Measurements from ENCODE around the gene MAP3K4. TPM values are rescaled to one million over a fixed set of nuclear protein-coding genes. Genes with fewer than 3 reads are reported as not detected.

The MAP3K4 gene
- total and polyA plus RNA-seq, 10 donors: 11.4 to 65.5 (median 37.0) TPM

GRCh38 chr6:160966493-160967229 is 24.9 kb upstream of the MAP3K4 start:
- 71 to 76% (median 74%) methylated on average over 7 of the region's 7 CpGs for WGBS, 5 donors
- H3K4me3 ChIP-seq: no peak overlapping the region
- no peaks in the 10 kb centered on the region for H3K4me1 ChIP-seq
- TF ChIP-seq POLR2A (IDR thresholded peaks at IDR 0.05) (no peak), CTCF (IDR thresholded peaks at IDR 0.05 in 8 of 11, conservative IDR thresholded peaks at IDR 0.05 in 3 of 11) (no peak), POLR2AphosphoS5 (IDR thresholded peaks at IDR 0.05) (no peak)
- H3K27me3 ChIP-seq (replicated peaks in 1 of 7): peaks cover 0 to 12% (median 0%) of the 10 kb centered on the region in 7 donors
- H3K27ac ChIP-seq: no peak overlapping the region
- intact Hi-C loops (cut with DNase I; ENCODE audit: low total_unique reads): no loop called here
- DNase-seq: no peak
- H3K36me3 ChIP-seq: no peaks in the 10 kb centered on the region
- no peaks in the 10 kb centered on the region for H3K9me3 ChIP-seq

GRCh38 chr6:160967351-160967750 is 24.2 kb upstream of the MAP3K4 start:
- no peaks in the 10 kb centered on the region for H3K4me1 ChIP-seq
- H3K27ac ChIP-seq: no peak overlapping the region
- no peaks in the 10 kb centered on the region for H3K9me3 ChIP-seq
- H3K27me3 ChIP-seq (replicated peaks in 1 of 7): peaks cover 0 to 12% (median 0%) of the 10 kb centered on the region in 7 donors
- no peak for TF ChIP-seq CTCF (IDR thresholded peaks at IDR 0.05 in 8 of 11, conservative IDR thresholded peaks at IDR 0.05 in 3 of 11)
- TF ChIP-seq POLR2AphosphoS5 (IDR thresholded peaks at IDR 0.05): no peak
- no peaks in the 10 kb centered on the region for H3K36me3 ChIP-seq
- H3K4me3 ChIP-seq: no peak overlapping the region
- intact Hi-C loops (cut with DNase I; ENCODE audit: low total_unique reads): no loop called here
- DNase-seq: no peak
- 82 to 95% (median 88%) methylated on average over 4 of the region's 4 CpGs for WGBS, 5 donors

GRCh38 chr6:160967833-160968232 is 23.7 kb upstream of the MAP3K4 start:
- 24 to 51% (median 30%) methylated on average over 1 of the region's 1 CpG for WGBS, 5 donors
- DNase-seq: no peak
- Histone ChIP-seq H3K4me3 (no peak overlapping the region), H3K9me3 (no peaks in the 10 kb centered on the region), H3K27ac (no peak overlapping the region), H3K4me1 (no peaks in the 10 kb centered on the region), H3K27me3 (replicated peaks in 1 of 7) (peaks cover 0 to 12% (median 0%) of the 10 kb centered on the region in 7 donors), H3K36me3 (no peaks in the 10 kb centered on the region)
- TF ChIP-seq POLR2AphosphoS5 (IDR thresholded peaks at IDR 0.05) (no peak), POLR2A (IDR thresholded peaks at IDR 0.05) (no peak), CTCF (IDR thresholded peaks at IDR 0.05 in 8 of 11, conservative IDR thresholded peaks at IDR 0.05 in 3 of 11) (no peak)
- intact Hi-C loops (cut with DNase I; ENCODE audit: low total_unique reads): no loop called here

GRCh38 chr6:160971171-160971570 is 20.4 kb upstream of the MAP3K4 start:
- 68 to 97% (median 91%) methylated on average over 1 of the region's 1 CpG for WGBS, 5 donors
- no peak for DNase-seq
- intact Hi-C loops (cut with DNase I; ENCODE audit: low total_unique reads): no loop called here
- H3K9me3 ChIP-seq: no peaks in the 10 kb centered on the region
- peaks cover 0 to 4% (median 0%) of the 10 kb centered on the region in 6 donors for H3K4me1 ChIP-seq
- TF ChIP-seq POLR2A (IDR thresholded peaks at IDR 0.05) (no peak), CTCF (IDR thresholded peaks at IDR 0.05 in 8 of 11, conservative IDR thresholded peaks at IDR 0.05 in 3 of 11) (no peak)
- H3K4me3 ChIP-seq: no peak overlapping the region
- H3K27me3 ChIP-seq (replicated peaks in 1 of 7): peaks cover 0 to 8% (median 0%) of the 10 kb centered on the region in 7 donors
- no peak overlapping the region for H3K27ac ChIP-seq
- no peaks in the 10 kb centered on the region for H3K36me3 ChIP-seq

Data from spleen (tissue), 11 donors.